Fibroblast of lung (primary cell): Measurements from ENCODE around the gene NINL. TPM values are rescaled to one million over a fixed set of nuclear protein-coding genes. Genes with fewer than 3 reads are reported as not detected.
"Not testable (repeated sequence)": the region's sequence is repeated elsewhere in the genome, so short reads cannot be mapped to it uniquely, and the experiment has no call there.

Source experiments
- DNase-seq, 2 donors: peaks; one replicate each; pipeline versions ENCODE4 v3.0.0 to v3.0.0-alpha.2; 2010; ENCODE audit warnings: low read depth in 2 of 2
- H2AFZ ChIP-seq: 2 replicates; pipeline ENCODE4 v1.5.1; 2012; ENCODE audit warnings: low read length, control low read depth, inconsistent platforms
- H3K27ac ChIP-seq: 2 replicates; pipeline ENCODE4 v1.5.1; 2011; ENCODE audit warnings: low read length, control low read depth; ENCODE audit not compliant: insufficient read depth
- H3K27me3 ChIP-seq: 2 replicates; pipeline ENCODE4 v1.5.1; 2011; ENCODE audit warnings: mild to moderate bottlenecking, low read length; ENCODE audit not compliant: control insufficient read depth, insufficient read depth
- H3K36me3 ChIP-seq: 2 replicates; pipeline ENCODE4 v1.5.1; 2011; ENCODE audit warnings: low read length; ENCODE audit not compliant: control insufficient read depth, insufficient read depth
- H3K4me1 ChIP-seq: 2 replicates; pipeline ENCODE4 v1.5.1; 2011; ENCODE audit warnings: low read length; ENCODE audit not compliant: control insufficient read depth, insufficient read depth; ENCODE audit errors: extremely low read depth
- H3K4me2 ChIP-seq: 2 replicates; pipeline ENCODE4 v1.5.1; 2011; ENCODE audit warnings: low read length, control low read depth; ENCODE audit not compliant: insufficient read depth; ENCODE audit errors: extremely low read depth
- H3K4me3 ChIP-seq, 4 experiments: fragments of 200-600 bp in 1 of 4; sonication (generic) in 1 of 4; replicated peaks in 1 of 4; 2 replicates each; pipeline ENCODE4 v1.5.1; 2011 to 2016; ENCODE audit warnings: low read length in 4 of 4, low read depth in 3 of 4, mild to moderate bottlenecking in 3 of 4, control low read depth in 2 of 4, inconsistent platforms in 1 of 4, mixed read lengths in 1 of 4; ENCODE audit not compliant: insufficient read depth in 1 of 4; ENCODE audit errors: control extremely low read depth in 1 of 4
- H3K79me2 ChIP-seq: 2 replicates; pipeline ENCODE4 v1.5.1; 2012; ENCODE audit warnings: mild to moderate bottlenecking, low read length, inconsistent platforms; ENCODE audit not compliant: control insufficient read depth, insufficient read depth
- H3K9ac ChIP-seq: 2 replicates; pipeline ENCODE4 v1.5.1; 2011; ENCODE audit warnings: mild to moderate bottlenecking, low read length, control low read depth; ENCODE audit not compliant: insufficient read depth
- H3K9me3 ChIP-seq: 2 replicates; pipeline ENCODE4 v1.5.1; 2012; ENCODE audit warnings: low read depth, low read length; ENCODE audit not compliant: control insufficient read depth, insufficient read depth
- H4K20me1 ChIP-seq: 2 replicates; pipeline ENCODE4 v1.5.1; 2011; ENCODE audit warnings: low read length; ENCODE audit not compliant: control insufficient read depth, insufficient read depth; ENCODE audit errors: extremely low read depth
- EZH2 ChIP-seq: IDR thresholded peaks from 2 replicates; pipeline ENCODE4 v1.5.1; 2012; ENCODE audit warnings: low read length, control low read depth, mild to moderate bottlenecking; ENCODE audit errors: missing control alignments
- polyA plus RNA-seq, 2 donors: library from polyadenylated mRNA; depleted of rRNA in 1 of 2; stranded (reverse) in 1 of 2; unstranded in 1 of 2; fragments of >200 nt; gene quantifications; 2 replicates each; pipeline ENCODE4 v1.2.1, GENCODE V29; 2011 to 2012; ENCODE audit warnings: missing spikeins in 1 of 2
- total RNA-seq: library from RNA; depleted of rRNA; stranded (reverse); fragments of >200 nt; gene quantifications from 2 replicates; pipeline ENCODE4 v1.2.1, GENCODE V29; 2014
- TF ChIP-seq, protein P1 (sequence below), 2 donors: IDR thresholded peaks in 1 of 2; conservative IDR thresholded peaks in 1 of 2; 1 replicate in 1 of 2; 2 replicates in 1 of 2; pipeline ENCODE4 v1.5.1; 2011 to 2012; ENCODE audit warnings: low read length in 2 of 2, control low read depth in 1 of 2, inconsistent platforms in 1 of 2, low read depth in 1 of 2, mild to moderate bottlenecking in 1 of 2

NINL gene
- total and polyA plus RNA-seq, 2 donors (not counting 1 experiment from before 2014, with no cell fraction given), result 4.4 to 16.3 TPM

DNA sequence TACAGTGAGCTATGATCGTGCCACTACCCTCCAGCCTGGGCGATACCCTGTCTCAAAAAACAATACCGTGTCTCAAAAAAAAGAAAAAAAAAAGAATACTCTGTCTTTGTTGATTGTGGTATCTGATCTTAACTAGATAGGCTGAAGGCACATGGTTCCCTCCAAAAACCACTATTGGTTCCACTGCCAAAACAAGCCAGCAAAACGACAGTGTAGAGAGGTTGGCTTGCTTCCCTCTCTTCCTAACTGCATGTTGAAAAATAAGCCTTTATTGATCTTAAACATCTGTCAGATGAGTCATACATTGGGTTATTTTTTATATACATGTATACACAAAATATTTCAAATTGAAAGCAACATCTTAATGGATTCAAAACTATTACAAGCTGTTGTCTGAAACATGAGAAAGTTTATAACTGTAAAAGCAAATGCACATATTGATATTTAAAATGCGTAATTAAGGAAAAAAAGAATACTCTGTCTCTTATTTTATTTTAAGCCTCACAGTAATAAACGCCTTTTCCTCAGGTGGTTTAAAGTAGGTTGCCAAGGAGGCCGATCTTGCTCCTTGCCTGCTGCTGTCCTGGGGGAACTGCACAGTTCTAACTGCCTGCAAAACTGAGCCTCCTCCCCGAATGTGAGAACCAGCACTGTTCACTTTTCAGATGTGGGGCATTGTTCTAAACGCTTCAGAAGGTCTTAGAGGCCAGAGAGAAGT is 7.0 kb upstream of the NINL start:
- Histone ChIP-seq H3K9me3 (no peaks in the 10 kb centered on the region), H4K20me1 (no peaks in the 10 kb centered on the region), H3K27ac (no peak overlapping the region), H3K9ac (no peak overlapping the region), H3K4me3 (no peak overlapping the region), H3K4me2 (peak overlapping the region; percentile 44), H2AFZ (peak overlapping the region; percentile 72), H3K27me3 (no peaks in the 10 kb centered on the region), H3K79me2 (no peaks in the 10 kb centered on the region), H3K4me1 (peaks cover 3% of the 10 kb centered on the region), H3K36me3 (no peaks in the 10 kb centered on the region)
- TF ChIP-seq, protein P1, sequence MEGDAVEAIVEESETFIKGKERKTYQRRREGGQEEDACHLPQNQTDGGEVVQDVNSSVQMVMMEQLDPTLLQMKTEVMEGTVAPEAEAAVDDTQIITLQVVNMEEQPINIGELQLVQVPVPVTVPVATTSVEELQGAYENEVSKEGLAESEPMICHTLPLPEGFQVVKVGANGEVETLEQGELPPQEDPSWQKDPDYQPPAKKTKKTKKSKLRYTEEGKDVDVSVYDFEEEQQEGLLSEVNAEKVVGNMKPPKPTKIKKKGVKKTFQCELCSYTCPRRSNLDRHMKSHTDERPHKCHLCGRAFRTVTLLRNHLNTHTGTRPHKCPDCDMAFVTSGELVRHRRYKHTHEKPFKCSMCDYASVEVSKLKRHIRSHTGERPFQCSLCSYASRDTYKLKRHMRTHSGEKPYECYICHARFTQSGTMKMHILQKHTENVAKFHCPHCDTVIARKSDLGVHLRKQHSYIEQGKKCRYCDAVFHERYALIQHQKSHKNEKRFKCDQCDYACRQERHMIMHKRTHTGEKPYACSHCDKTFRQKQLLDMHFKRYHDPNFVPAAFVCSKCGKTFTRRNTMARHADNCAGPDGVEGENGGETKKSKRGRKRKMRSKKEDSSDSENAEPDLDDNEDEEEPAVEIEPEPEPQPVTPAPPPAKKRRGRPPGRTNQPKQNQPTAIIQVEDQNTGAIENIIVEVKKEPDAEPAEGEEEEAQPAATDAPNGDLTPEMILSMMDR (conservative IDR thresholded peaks at IDR 0.05 in 1 of 2, IDR thresholded peaks at IDR 0.05 in 1 of 2; ENCODE audit: low read depth in 1 of 2, low read length in 2 of 2), result no peak
- no peak for TF ChIP-seq EZH2
- peak in 1 of 2 donors; percentile 80 for DNase-seq

DNA sequence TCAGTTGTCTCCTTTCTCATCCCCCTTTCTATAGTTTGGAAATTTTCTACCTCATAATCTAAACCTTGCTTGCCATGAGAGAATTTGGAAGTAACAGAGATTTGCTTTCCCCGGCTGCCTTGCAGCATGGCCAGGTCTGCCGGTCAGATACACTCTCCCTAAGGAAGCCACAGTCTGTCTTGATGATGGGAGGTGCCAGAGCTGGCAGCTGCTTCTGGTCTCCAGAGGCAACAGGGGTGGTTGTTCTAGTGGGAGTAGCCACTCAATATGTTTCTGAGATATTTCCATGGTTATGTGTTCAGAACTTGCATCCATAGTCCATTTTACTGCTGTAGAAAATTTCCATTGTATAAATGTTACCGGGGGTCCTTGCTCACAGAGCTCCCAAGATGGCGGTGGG is 5.4 kb upstream of the NINL start:
- H3K9me3 ChIP-seq, H3K27me3 ChIP-seq, H3K79me2 ChIP-seq, H3K4me3 ChIP-seq, H4K20me1 ChIP-seq, H3K36me3 ChIP-seq, DNase-seq, H2AFZ ChIP-seq, H3K4me2 ChIP-seq, H3K4me1 ChIP-seq, H3K9ac ChIP-seq, H3K27ac ChIP-seq: not testable (repeated sequence)

DNA sequence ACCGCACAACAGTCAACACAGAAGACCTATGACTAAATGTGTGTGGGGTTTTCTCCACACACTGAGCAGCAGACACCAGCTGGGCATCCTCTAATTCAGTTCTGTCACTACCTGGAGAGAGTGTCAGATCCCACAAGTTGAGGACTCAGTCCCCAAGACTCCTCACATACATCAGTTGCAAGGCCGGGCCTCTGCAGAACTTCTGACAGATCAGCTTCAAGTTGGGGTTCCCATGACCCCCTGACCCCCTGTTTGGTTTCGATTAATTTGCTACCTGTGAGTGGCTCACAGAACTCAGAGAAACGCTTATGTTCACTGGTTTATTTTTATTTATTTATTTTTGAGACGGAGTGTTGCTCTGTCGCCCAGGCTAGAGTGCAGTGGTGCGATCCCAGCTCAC is 3.2 kb upstream of the NINL start:
- H3K36me3 ChIP-seq, result no peaks in the 10 kb centered on the region
- no peaks in the 10 kb centered on the region for H3K27me3 ChIP-seq
- no peaks in the 10 kb centered on the region for H4K20me1 ChIP-seq
- TF ChIP-seq, protein P1 (conservative IDR thresholded peaks at IDR 0.05 in 1 of 2, IDR thresholded peaks at IDR 0.05 in 1 of 2; ENCODE audit: low read depth in 1 of 2, low read length in 2 of 2), result no peak
- no peak for TF ChIP-seq EZH2
- no peak overlapping the region for H3K4me3 ChIP-seq
- no peak overlapping the region for H3K9ac ChIP-seq
- no peaks in the 10 kb centered on the region for H3K79me2 ChIP-seq
- no peak overlapping the region for H3K4me2 ChIP-seq
- H3K27ac ChIP-seq, result no peak overlapping the region
- no peak overlapping the region for H2AFZ ChIP-seq
- DNase-seq, result no peak
- H3K4me1 ChIP-seq, result peaks cover 3% of the 10 kb centered on the region
- H3K9me3 ChIP-seq, result no peaks in the 10 kb centered on the region
